HG02610 (cell line): ENCODE measurements around the gene DDX19B.
A peak's percentile ranks its signal among the peaks of the same experiment; 100 is the strongest.
"Not testable (repeated sequence)": the region's sequence is repeated elsewhere in the genome, so short reads cannot be mapped to it uniquely, and the experiment has no call there.

Experiments used
- ATAC-seq: cut with Tn5 transposase; IDR thresholded peaks from one replicate; pipeline ENCODE4 v1.9.1; 2021; ENCODE audit warnings: mild to moderate bottlenecking, moderate library complexity; ENCODE audit not compliant: unreplicated experiment

Gene DDX19B

GRCh38 chr16:70287304-70287971 is 11.5 kb upstream of the DDX19B start:
- ATAC-seq, result not testable (repeated sequence)

DNA sequence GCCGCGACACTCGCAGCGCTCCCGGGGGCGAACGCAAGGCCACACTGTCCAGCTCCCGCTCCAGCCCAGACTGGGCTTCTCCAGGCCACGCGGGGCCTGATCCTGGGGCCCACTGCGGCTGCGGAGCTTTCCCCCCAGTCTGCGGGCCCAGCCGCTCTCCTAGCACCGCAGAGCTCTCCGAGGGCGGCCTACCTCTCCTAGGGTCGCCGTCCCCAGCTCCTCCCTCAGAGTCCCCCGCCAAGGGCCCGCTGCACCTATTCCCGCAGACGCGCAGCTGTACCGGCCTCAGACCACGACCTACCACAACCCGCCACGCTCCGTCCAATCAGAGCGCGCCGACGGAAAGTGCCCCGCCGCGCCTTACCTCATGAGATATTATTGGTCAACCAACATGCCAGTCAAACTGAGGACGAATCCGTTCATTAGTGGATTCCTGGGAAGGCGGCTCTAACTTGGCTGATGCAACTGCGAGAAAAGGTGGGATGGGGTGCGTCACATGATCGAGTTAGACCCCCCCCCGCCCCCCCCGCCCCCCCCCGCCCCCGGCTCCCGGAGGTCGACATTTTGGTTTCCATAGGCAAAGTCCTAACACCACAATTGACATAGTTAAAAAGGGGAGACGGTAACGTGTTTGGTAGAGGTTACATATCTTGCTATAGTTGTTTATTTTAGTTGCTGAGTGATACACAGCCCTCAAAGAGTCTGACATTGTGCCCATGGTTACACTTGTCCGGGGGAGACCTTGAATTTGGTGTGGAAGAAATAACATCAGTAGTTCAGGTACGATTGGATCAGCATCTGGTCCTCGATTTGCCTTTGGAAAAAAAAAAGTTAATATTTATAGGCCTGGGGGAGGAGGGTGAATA is 9.5 kb upstream of the DDX19B start, which contains the start of gene AARS1:
Gene AARS1 (minus strand): TSS at position 278 of the 866 bp plus-strand sequence. CDS start 6,743 bp downstream, outside the sequence.
- peak; percentile 96 for ATAC-seq

DNA sequence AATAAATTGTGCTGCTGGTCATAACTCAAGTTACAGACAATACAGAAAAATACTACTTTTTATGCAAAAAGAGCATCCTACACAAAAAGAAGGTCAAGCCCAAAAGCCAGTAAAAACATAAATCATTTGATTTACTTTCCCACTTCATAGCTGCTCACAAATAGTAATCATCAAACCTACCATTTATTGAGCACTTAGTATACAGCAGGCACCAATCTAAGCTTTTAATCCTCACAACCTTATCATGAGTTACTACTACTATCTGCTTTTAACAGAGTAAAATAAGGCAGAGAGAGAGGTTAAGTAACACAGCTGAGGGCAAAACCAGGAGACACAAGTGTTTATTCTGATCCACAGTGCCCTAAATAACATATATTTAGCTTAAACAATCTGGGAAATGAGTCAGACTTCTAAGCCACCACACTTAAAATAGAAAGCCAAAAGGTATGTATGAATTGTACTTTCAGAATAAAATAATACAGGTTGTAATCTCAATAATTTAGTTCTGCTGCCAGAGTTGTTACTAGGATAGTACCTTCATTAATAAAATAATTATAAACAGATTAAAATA is 8.0 kb upstream of the DDX19B start:
- no peak for ATAC-seq

GRCh38 chr16:70292148-70292547 is 6.8 kb upstream of the DDX19B start:
- ATAC-seq, result not testable (repeated sequence)

- no peak for ATAC-seq
These were observed 4.5 kb upstream of the DDX19B start for GRCh38 chr16:70294385-70295025.

DNA sequence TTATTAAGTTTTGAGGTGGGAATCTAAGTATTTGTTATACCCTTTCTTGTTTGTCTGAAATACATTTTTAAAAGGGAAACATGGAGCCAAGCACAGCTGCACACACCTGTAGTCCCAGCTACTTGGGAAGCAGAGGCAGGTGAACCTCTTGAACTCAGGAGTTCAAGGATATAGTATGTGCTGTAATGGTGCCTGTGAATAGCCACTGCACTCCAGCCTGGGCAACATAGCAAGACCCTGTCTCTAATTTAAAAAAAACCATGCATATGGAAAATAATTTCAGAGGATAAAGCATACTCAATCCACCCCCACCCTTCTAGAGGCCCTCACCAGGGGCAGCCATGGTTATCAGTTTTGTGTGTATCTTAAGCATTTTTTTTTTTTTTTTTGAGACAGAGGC is 3.4 kb upstream of the DDX19B start:
- ATAC-seq, result no peak

DNA sequence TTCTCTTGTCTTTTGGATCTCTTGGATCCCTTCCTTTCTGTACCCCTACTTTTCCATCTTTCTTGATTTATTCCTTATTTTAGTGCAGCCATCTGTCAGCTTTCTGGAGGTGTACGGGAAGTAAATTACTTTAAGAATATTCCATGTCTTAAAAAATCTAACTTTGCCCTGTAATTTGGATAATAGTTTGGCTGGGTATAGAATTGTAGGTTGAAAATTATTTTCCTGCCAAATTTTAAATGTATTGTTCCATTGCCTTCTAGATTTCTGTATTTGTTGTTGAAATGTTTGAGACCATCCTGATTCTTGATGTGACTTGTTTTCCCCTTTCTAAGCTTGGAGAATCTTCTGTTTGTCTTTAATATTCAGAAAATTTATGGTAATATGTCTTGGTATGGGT is 2.1 kb downstream of the DDX19B start:
- ATAC-seq, result no peak

GRCh38 chr16:70302745-70303144 is 3.8 kb downstream of the DDX19B start:
- no peak for ATAC-seq

- no peak for ATAC-seq
These were observed 6.0 kb downstream of the DDX19B start for GRCh38 chr16:70304892-70305448.

DNA sequence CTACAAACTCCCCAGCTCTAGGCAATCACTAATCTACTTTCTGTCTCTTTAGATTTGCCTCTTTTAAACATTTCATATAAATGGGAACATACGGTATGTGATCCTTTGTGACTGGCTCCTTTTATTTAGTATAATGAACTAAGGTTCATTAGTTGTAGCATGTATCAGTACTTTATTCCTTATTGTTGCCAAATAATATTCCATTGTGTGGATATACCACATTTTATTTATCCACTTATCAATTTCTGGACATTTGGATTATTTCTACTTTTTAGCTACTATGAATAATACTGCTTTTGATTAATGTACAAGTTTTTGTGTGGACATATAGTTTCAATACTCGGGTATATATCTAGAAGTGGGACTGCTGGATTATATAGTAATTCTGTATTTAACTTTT is 7.9 kb downstream of the DDX19B start:
- ATAC-seq, result no peak

GRCh38 chr16:70307726-70308125 is 8.7 kb downstream of the DDX19B start:
- not testable (repeated sequence) for ATAC-seq

GRCh38 chr16:70320121-70320520 is 21.1 kb downstream of the DDX19B start:
- no peak for ATAC-seq

- ATAC-seq, result no peak
These were observed 26.2 kb downstream of the DDX19B start for GRCh38 chr16:70324998-70325747.

DNA sequence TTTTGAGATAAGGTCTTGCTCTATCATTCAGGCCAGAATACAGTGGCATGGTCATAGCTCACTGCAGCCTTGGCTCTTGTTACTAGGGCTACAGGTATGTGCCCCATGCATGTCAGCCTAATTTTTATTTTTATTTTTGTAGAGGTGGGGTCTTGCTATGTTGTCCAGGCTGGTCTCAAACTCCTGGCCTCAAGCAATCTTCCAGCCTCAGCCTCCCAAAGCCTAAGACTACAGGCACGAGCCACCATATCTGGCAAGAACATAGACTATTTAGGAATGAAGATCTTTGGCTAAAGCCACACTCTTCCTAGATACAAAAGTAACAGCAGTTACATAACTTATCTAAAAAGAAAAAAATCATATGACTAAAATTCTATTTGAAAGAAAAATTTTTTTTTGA is 32.1 kb downstream of the DDX19B start:
- ATAC-seq, result no peak

DNA sequence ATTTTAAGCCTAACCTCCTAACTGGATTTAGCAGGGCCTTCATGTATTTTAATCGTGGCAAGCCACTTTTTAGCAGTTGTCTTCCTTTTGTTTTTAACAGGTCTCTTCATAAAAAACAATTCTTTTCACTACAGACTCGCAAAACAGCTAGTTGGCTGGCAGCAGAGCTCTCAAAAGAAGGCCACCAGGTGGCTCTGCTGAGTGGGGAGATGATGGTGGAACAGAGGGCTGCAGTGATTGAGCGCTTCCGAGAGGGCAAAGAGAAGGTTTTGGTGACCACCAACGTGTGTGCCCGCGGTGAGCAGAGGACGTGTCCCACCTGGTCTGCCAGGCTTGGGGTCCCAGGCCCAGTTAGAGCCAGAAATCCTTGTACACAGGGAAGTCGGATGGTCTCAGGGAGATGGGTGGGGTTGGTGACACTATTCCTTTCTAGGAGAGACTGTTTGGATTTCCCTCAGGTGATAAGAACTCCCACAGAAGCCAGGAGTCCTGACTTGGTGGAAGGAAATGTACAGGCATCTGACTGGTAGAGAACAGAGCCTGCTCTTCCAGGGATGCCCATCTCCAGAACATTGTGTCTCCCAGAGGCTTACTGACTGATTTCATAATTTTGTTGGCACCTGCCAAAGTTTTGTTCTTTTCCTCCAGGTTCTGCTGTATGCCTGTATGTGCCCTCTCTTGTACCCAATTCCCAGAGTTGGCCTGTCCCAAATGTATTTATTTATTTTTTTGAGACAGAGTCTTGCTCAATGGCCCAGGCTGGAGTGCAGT is 32.8 kb downstream of the DDX19B start:
- no peak for ATAC-seq

GRCh38 chr16:70332728-70333127 is 33.7 kb downstream of the DDX19B start:
- ATAC-seq, result not testable (repeated sequence)

DNA sequence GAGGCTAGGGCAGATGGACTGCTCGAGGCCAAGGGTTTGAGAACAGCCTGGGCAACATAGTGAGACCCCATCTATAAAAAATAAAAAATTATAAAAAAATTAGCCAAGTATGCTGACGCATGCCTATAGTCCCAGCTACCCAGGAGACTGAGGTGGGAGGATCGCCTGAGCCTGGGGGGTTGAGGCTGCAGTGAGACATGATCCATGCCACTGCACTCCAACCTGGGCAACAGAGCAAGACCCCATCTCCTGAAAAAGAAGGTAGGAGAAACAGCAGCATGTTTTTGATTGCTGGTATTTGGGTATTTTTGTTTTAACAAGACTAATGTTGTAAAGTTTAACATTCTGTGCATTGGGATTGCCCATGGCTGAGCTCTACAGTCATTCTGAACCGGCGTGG is 38.8 kb downstream of the DDX19B start:
- no peak for ATAC-seq

GRCh38 chr16:70341600-70341999 is 42.6 kb downstream of the DDX19B start:
- no peak for ATAC-seq

DNA sequence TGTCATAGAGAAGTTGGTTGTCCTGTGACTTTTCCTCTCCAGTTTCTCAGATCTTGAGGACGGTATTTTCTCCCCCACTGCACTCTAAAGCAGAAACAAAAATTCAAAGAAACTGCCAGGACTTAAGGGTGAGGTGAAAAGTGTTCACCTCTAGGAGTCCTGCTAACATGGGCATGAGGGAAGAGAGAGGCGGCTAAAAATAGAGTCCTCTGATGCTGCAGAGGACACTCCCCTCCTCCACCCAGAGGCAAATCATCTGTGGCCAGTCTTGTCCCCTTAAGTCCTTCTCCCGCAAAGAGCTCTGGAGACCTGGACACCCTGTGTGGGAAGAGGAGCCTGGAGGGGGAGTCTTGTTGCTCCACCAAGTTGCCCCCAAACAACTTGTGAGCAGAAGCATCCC is 43.0 kb downstream of the DDX19B start:
- no peak for ATAC-seq

DNA sequence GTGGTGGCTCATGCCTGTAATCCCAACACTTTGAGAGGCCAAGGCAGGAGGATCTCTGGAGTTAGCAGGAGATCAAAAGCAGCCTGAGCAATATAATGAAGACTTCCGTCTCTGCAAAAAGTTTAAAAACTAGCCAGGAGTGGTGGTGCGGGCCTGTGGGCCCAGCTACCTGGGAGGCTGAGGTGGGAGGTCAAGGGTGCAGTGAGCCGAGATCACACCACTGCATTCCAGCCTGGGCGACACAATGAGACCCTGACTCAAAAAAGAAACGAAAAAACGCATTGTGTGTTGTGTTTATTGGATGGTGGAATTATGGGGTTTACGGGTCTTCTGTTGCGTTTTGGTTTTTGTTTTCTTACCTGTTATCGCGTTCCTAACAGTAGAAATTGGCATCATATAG is 46.9 kb downstream of the DDX19B start:
- no peak for ATAC-seq
